Sigmoid colon (tissue), 7 donors: Measurements from ENCODE around the gene PTBP2. TPM values are rescaled to one million over a fixed set of nuclear protein-coding genes. Genes with fewer than 3 reads are reported as not detected.

Source experiments
- DNase-seq: peaks from one replicate; pipeline ENCODE4 v3.0.0-alpha.2; 2019
- H3K27ac ChIP-seq, 4 donors: fragments of 200-600 bp; sonication (generic); one replicate each; pipeline ENCODE4 v1.5.1; 2016 to 2019; ENCODE audit warnings: mild to moderate bottlenecking in 1 of 4
- H3K27me3 ChIP-seq, 3 donors: fragments of 200-600 bp; sonication (generic); one replicate each; pipeline ENCODE4 v1.5.1; 2019; ENCODE audit warnings: mild to moderate bottlenecking in 1 of 3
- H3K36me3 ChIP-seq, 4 donors: fragments of 200-600 bp; sonication (generic); one replicate each; pipeline ENCODE4 v1.5.1; 2016 to 2019
- H3K4me1 ChIP-seq, 4 donors: fragments of 200-600 bp; sonication (generic); one replicate each; pipeline ENCODE4 v1.5.1; 2017 to 2019
- H3K4me3 ChIP-seq, 4 donors: fragments of 200-600 bp; sonication (generic); one replicate each; pipeline ENCODE4 v1.5.1; 2017 to 2019; ENCODE audit warnings: mild to moderate bottlenecking in 2 of 4, moderate library complexity in 1 of 4
- H3K9me3 ChIP-seq, 4 donors: fragments of 200-600 bp in 3 of 4; sonication (generic) in 3 of 4; one replicate each; pipeline versions ENCODE4 v1.5.1 to v1.6.1; 2013 to 2019
- EP300 ChIP-seq, 4 donors: sonication (generic); formaldehyde crosslinking; IDR thresholded peaks; one replicate each; pipeline ENCODE4 v1.6.1; 2017; ENCODE audit warnings: antibody characterized with exemption in 4 of 4
- POLR2A ChIP-seq, 2 donors: fragments of 450-650 bp; IDR thresholded peaks; one replicate each; pipeline ENCODE4 v1.6.1; 2016; ENCODE audit warnings: antibody characterized with exemption in 2 of 2, mild to moderate bottlenecking in 2 of 2, moderate library complexity in 2 of 2
- POLR2AphosphoS5 ChIP-seq, 4 donors: sonication (generic); formaldehyde crosslinking; IDR thresholded peaks; one replicate each; pipeline ENCODE4 v1.6.1; 2017; ENCODE audit warnings: antibody characterized with exemption in 4 of 4
- WGBS, 2 donors: extraction: QIAGEN DNeasy Blood & Tissue Kit; methylation state at CpG; one replicate each; pipeline ENCODE4 v1.1.7; 2013; 5-methylcytosine and 5-hydroxymethylcytosine counted together
- intact Hi-C: fragments of 100-400 bp; cut with DNase I; formaldehyde crosslinking; loops from one replicate; pipeline ENCODE4 v1.15.1; 2023
- polyA plus RNA-seq, 3 donors: library from polyadenylated mRNA; stranded (reverse); fragments of 200-250 nt; gene quantifications; one replicate each; pipeline ENCODE4 v1.2.3, GENCODE V29; 2013
- total RNA-seq, 4 donors: library from RNA; depleted of rRNA; stranded (reverse); fragments of >200 nt; gene quantifications; one replicate each; pipeline ENCODE4 v1.1.0, GENCODE V29; 2016
- TF ChIP-seq, protein P1 (sequence below), 4 experiments: fragments of 450-650 bp in 3 of 4; fragments of 200-600 bp in 1 of 4; IDR thresholded peaks; one replicate each; pipeline ENCODE4 v1.5.1; 2016 to 2019; ENCODE audit warnings: antibody characterized with exemption in 4 of 4, mild to moderate bottlenecking in 3 of 4, moderate library complexity in 2 of 4
- donor health status: healthy with polysubstance abuse.
- donor health status: Bipolar disorder and iron deficiency.
- donor health status: healthy.

Gene PTBP2
- total and polyA plus RNA-seq, 7 donors, result 3.0 to 201 (median 136) TPM

DNA sequence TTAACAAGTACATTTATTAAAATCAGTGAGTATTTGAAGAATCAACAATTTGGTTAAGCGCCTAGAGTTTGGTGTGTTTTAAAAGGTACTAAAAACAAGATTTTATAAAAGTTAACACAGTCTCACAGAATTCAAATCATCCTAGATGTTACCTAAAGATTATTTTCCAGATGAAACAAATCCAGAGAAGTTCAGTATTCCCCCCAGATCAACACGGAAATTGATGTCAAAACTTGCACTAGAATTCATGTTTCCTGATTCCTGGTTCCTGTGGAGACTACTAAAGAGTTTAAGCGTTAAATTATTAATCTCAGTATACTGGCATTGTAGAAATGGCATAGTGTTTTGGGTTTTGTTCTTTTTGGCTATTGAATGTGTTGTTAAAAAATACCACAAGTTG lies 1.4 kb downstream of the PTBP2 start:
- H3K4me3 ChIP-seq, result peak overlapping the region; percentile 79 to 95 (median 88)
- peaks cover 0 to 23% (median 3%) of the 10 kb centered on the region in 4 donors for H3K36me3 ChIP-seq
- H3K9me3 ChIP-seq, result no peaks in the 10 kb centered on the region
- TF ChIP-seq POLR2A (IDR thresholded peaks at IDR 0.05) (no peak), EP300 (IDR thresholded peaks at IDR 0.05) (no peak), POLR2AphosphoS5 (IDR thresholded peaks at IDR 0.05) (no peak)
- TF ChIP-seq, protein P1, sequence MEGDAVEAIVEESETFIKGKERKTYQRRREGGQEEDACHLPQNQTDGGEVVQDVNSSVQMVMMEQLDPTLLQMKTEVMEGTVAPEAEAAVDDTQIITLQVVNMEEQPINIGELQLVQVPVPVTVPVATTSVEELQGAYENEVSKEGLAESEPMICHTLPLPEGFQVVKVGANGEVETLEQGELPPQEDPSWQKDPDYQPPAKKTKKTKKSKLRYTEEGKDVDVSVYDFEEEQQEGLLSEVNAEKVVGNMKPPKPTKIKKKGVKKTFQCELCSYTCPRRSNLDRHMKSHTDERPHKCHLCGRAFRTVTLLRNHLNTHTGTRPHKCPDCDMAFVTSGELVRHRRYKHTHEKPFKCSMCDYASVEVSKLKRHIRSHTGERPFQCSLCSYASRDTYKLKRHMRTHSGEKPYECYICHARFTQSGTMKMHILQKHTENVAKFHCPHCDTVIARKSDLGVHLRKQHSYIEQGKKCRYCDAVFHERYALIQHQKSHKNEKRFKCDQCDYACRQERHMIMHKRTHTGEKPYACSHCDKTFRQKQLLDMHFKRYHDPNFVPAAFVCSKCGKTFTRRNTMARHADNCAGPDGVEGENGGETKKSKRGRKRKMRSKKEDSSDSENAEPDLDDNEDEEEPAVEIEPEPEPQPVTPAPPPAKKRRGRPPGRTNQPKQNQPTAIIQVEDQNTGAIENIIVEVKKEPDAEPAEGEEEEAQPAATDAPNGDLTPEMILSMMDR (IDR thresholded peaks at IDR 0.05), result no peak
- 23 to 24% methylated on average over 3 of the region's 3 CpGs for WGBS, 2 donors
- peaks cover 0 to 51% (median 30%) of the 10 kb centered on the region in 4 donors for H3K4me1 ChIP-seq
- H3K27me3 ChIP-seq, result no peaks in the 10 kb centered on the region
- no peak for DNase-seq
- intact Hi-C loops, result loop anchor here (5.0 to 10.0 kb wide), 2 partner anchors 94 to 238 kb away; no protein-coding TSS in a partner anchor
- peak overlapping the region; percentile 94 to 98 (median 95) for H3K27ac ChIP-seq

- no peak for DNase-seq
- Histone ChIP-seq H3K4me3 (peak overlapping the region; percentile 79 to 95 (median 88)), H3K27ac (peak overlapping the region; percentile 94 to 98 (median 95)), H3K9me3 (no peaks in the 10 kb centered on the region), H3K36me3 (peaks cover 0 to 23% (median 3%) of the 10 kb centered on the region in 4 donors), H3K4me1 (peaks cover 0 to 55% (median 33%) of the 10 kb centered on the region in 4 donors), H3K27me3 (no peaks in the 10 kb centered on the region)
- no peak for TF ChIP-seq EP300 (IDR thresholded peaks at IDR 0.05)
- TF ChIP-seq, protein P1 (IDR thresholded peaks at IDR 0.05), result no peak
- no peak for TF ChIP-seq POLR2A (IDR thresholded peaks at IDR 0.05)
- TF ChIP-seq POLR2AphosphoS5 (IDR thresholded peaks at IDR 0.05), result no peak
- WGBS, 2 donors, result 26 to 64% methylated on average over 4 of the region's 4 CpGs
- intact Hi-C loops, result loop anchor here (5.0 to 10.0 kb wide), 2 partner anchors 94 to 239 kb away; no protein-coding TSS in a partner anchor
Measured at GRCh38 chr1:96723377-96723776, 1.8 kb downstream of the PTBP2 start.

DNA sequence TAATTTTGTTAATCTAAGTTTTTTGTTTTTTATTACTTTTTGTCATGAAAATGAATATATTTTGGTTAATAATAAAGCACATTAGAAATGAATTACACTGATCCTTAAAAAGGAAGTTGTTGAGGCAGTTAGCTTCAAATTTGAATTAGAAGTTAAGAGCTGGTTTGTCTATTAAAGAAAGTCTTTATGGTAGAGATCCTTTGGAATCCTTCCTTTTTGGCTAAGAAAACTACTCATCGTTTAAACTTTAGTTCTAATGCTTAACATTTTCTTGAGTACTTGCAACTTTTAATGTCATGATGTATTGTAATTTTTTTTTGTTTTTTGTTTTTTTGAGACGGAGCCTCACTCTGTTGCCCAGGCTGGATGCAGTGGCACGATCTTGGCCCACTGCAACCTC lies 2.4 kb downstream of the PTBP2 start:
- Histone ChIP-seq H3K4me3 (peak overlapping the region; percentile 79 to 95 (median 88)), H3K4me1 (peaks cover 0 to 61% (median 37%) of the 10 kb centered on the region in 4 donors), H3K27ac (peak overlapping the region; percentile 94 to 98 (median 95)), H3K9me3 (no peaks in the 10 kb centered on the region), H3K36me3 (peaks cover 0 to 24% (median 3%) of the 10 kb centered on the region in 4 donors), H3K27me3 (no peaks in the 10 kb centered on the region)
- intact Hi-C loops, result loop anchor here (5.0 to 10.0 kb wide), 2 partner anchors 93 to 239 kb away; no protein-coding TSS in a partner anchor
- TF ChIP-seq, protein P1 (IDR thresholded peaks at IDR 0.05), result no peak
- no peak for DNase-seq
- WGBS, 2 donors, result 63 to 85% methylated on average over 3 of the region's 3 CpGs

DNA sequence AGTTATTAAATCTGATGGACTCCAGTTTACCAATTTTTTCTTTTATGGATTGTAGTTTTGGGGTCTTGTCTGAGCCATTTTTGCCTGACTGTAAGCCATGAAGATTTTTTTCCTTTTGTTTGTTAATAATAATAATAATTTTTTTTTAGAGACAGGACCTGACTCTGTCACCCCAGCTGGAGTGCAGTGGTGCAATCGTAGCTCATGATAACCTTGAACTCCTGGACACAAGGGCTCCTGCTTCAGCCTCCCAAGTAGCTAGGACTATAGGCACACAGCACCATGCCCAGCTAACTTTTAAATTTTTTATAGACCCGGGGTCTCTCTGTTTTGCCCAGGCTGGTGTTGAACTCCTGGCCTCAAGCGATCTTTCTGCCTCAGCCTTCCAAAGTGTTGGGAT lies 6.3 kb downstream of the PTBP2 start:
- Histone ChIP-seq H3K9me3 (no peaks in the 10 kb centered on the region), H3K4me1 (peaks cover 0 to 83% (median 48%) of the 10 kb centered on the region in 4 donors), H3K36me3 (peaks cover 0 to 27% (median 3%) of the 10 kb centered on the region in 4 donors), H3K27me3 (no peaks in the 10 kb centered on the region), H3K27ac (peak overlapping the region in 1 of 4 donors; percentile 26), H3K4me3 (no peak overlapping the region)
- WGBS, 2 donors, result 94 to 95% methylated on average over 3 of the region's 3 CpGs
- TF ChIP-seq EP300 (IDR thresholded peaks at IDR 0.05) (no peak), POLR2A (IDR thresholded peaks at IDR 0.05) (no peak), POLR2AphosphoS5 (IDR thresholded peaks at IDR 0.05) (no peak)
- TF ChIP-seq, protein P1 (IDR thresholded peaks at IDR 0.05), result no peak
- no peak for DNase-seq
- intact Hi-C loops, result loop anchor here (10.0 kb wide), 1 partner anchor 243 kb away; no protein-coding TSS in a partner anchor
